HG03066 (cell line): ENCODE results near the gene BEX3.
"Not testable (repeated sequence)": the region's sequence is repeated elsewhere in the genome, so short reads cannot be mapped to it uniquely, and the experiment has no call there.

Experiments
- ATAC-seq: cut with Tn5 transposase; IDR thresholded peaks from one replicate; pipeline ENCODE4 v1.9.1; 2021; ENCODE audit warnings: low read depth; ENCODE audit not compliant: unreplicated experiment

The BEX3 gene

GRCh38 chrX:103376118-103376978, at the start of gene BEX3:
TSS of gene BEX3 (plus strand) at chrX:103376538. CDS start at chrX:103377522, 984 bp downstream.
- no peak for ATAC-seq

- no peak for ATAC-seq
These were observed 46.3 kb upstream of the BEX3 start, which contains the start of gene TCEAL7 for GRCh38 chrX:103329991-103330390. TSS of gene TCEAL7 (plus strand) at chrX:103330239. CDS start at chrX:103331404, 1,165 bp downstream.

GRCh38 chrX:103330681-103331288, 45.6 kb upstream of the BEX3 start:
- ATAC-seq = no peak

GRCh38 chrX:103338663-103339062, 37.7 kb upstream of the BEX3 start:
- no peak for ATAC-seq

- peak; percentile 48 for ATAC-seq
These were observed 33.2 kb upstream of the BEX3 start for GRCh38 chrX:103343105-103343504.

- ATAC-seq = no peak
These were observed 31.7 kb upstream of the BEX3 start for GRCh38 chrX:103344606-103345005.

GRCh38 chrX:103347682-103348397, 28.5 kb upstream of the BEX3 start:
- no peak for ATAC-seq

- ATAC-seq = no peak
These were observed 20.1 kb upstream of the BEX3 start, which contains the start of gene TCEAL9 for GRCh38 chrX:103356130-103356798. TSS of gene TCEAL9 (plus strand) at chrX:103356506. CDS start at chrX:103357685, 1,179 bp downstream.

- no peak for ATAC-seq
These were observed 19.5 kb upstream of the BEX3 start for GRCh38 chrX:103356858-103357257.

GRCh38 chrX:103357871-103358270, 18.5 kb upstream of the BEX3 start:
- ATAC-seq = no peak

- not testable (repeated sequence) for ATAC-seq
These were observed 16.7 kb upstream of the BEX3 start for GRCh38 chrX:103359605-103360004.

GRCh38 chrX:103360092-103360491, 16.2 kb upstream of the BEX3 start:
- ATAC-seq = no peak

- no peak for ATAC-seq
These were observed 15.4 kb upstream of the BEX3 start for GRCh38 chrX:103360916-103361315.

GRCh38 chrX:103361798-103362197, 14.5 kb upstream of the BEX3 start:
- no peak for ATAC-seq

- no peak for ATAC-seq
These were observed 13.9 kb upstream of the BEX3 start for GRCh38 chrX:103362474-103362873.

- ATAC-seq = no peak
These were observed 13.3 kb upstream of the BEX3 start for GRCh38 chrX:103363046-103363445.

- no peak for ATAC-seq
These were observed 8.8 kb upstream of the BEX3 start for GRCh38 chrX:103367502-103367901.

- no peak for ATAC-seq
These were observed 6.9 kb upstream of the BEX3 start for GRCh38 chrX:103369479-103369878.

GRCh38 chrX:103372886-103373285, 3.5 kb upstream of the BEX3 start:
- ATAC-seq = no peak

GRCh38 chrX:103373581-103373980, 2.8 kb upstream of the BEX3 start:
- no peak for ATAC-seq

GRCh38 chrX:103376979-103377324, 614 bp downstream of the BEX3 start:
- no peak for ATAC-seq
